K562 (cell line): ENCODE data around the gene SPATA31C1. TPM values are rescaled to one million over a fixed set of nuclear protein-coding genes. Genes with fewer than 3 reads are reported as not detected.

Experiments used
- ATAC-seq: fragments of 200-7000 bp; cut with Tn5 transposase; 3 replicates; pipeline ENCODE4 v1.9.1; 2020; ENCODE audit warnings: moderate library complexity
- BruUV-seq: library from RNA; stranded (reverse); fragments of 400-500 nt; replicated peaks from 2 replicates; lab custom pipeline; 2021; lab: Mats Ljungman, UMichigan
- CTCF ChIA-PET: fragments of 300-600 bp; formaldehyde crosslinking; extraction: SDS; loops from one replicate; lab custom pipeline; 2021; ENCODE audit warnings: low intra/inter-chr PET ratio; lab: Yijun Ruan, JAX
- POLR2A ChIA-PET: fragments of 300-600, 350-650 bp; sonication (Branson Sonifier 250); formaldehyde crosslinking; extraction: SDS; loops from one replicate; lab custom pipeline; 2021; ENCODE audit warnings: antibody characterized with exemption, inconsistent platforms; lab: Yijun Ruan, JAX
- DNase-seq, 4 experiments: peaks; one replicate each; pipeline versions ENCODE4 v3.0.0 to v3.0.0-alpha.2; 2011 to 2018; ENCODE audit warnings: low spot score in 3 of 4, mixed read lengths in 3 of 4; ENCODE audit errors: extremely low read depth in 1 of 4
- FAIRE-seq: peaks from 2 replicates; lab custom pipeline; 2011; peaks lifted over from hg19 to GRCh38; lab: Jason Lieb, UNC
- H2AFZ ChIP-seq: 2 replicates; pipeline ENCODE4 v1.6.0; 2011; ENCODE audit warnings: low read depth, low read length, control low read depth, inconsistent platforms
- H3K27ac ChIP-seq: fragments of 200-600 bp; 3 replicates; pipeline ENCODE4 v1.8.0; 2011; ENCODE audit warnings: low read depth, mild to moderate bottlenecking, control low read depth, inconsistent platforms, low read length, moderate library complexity, mixed read lengths; ENCODE audit errors: extremely low read depth
- H3K27me3 ChIP-seq, 2 experiments: fragments of 300-600 bp in 1 of 2; 2 replicates in 1 of 2; 3 replicates in 1 of 2; pipeline versions ENCODE4 v1.6.0 to v1.8.0; 2011; ENCODE audit warnings: inconsistent platforms in 2 of 2, low read length in 2 of 2, mild to moderate bottlenecking in 1 of 2, mixed read lengths in 1 of 2, moderate library complexity in 1 of 2; ENCODE audit not compliant: control insufficient read depth in 2 of 2, insufficient read depth in 2 of 2
- H3K36me3 ChIP-seq: fragments of 300-600 bp; 3 replicates; pipeline ENCODE4 v1.8.0; 2011; ENCODE audit warnings: mild to moderate bottlenecking, low read length, inconsistent platforms; ENCODE audit not compliant: control insufficient read depth, insufficient read depth
- H3K4me1 ChIP-seq, 2 experiments: fragments of 200-600 bp in 1 of 2; replicated peaks in 1 of 2; 2 replicates in 1 of 2; 3 replicates in 1 of 2; pipeline versions ENCODE4 v1.5.1 to v1.8.0; 2011; ENCODE audit warnings: inconsistent platforms in 2 of 2, low read length in 2 of 2, mild to moderate bottlenecking in 1 of 2, mixed read lengths in 1 of 2, moderate library complexity in 1 of 2; ENCODE audit not compliant: control insufficient read depth in 2 of 2, insufficient read depth in 2 of 2
- H3K4me2 ChIP-seq: 2 replicates; pipeline ENCODE4 v1.6.1; 2011; ENCODE audit warnings: low read length, control low read depth, inconsistent platforms, mixed read lengths; ENCODE audit not compliant: insufficient read depth
- H3K4me3 ChIP-seq: fragments of 200-600 bp; sonication (generic), shearing (Covaris generic); 2 replicates; pipeline ENCODE4 v1.5.1; 2016; ENCODE audit warnings: control low read depth, inconsistent platforms
- H3K79me2 ChIP-seq: fragments of 200-600 bp; 3 replicates; pipeline ENCODE4 v1.8.0; 2011; ENCODE audit warnings: low read length, inconsistent platforms; ENCODE audit not compliant: control insufficient read depth, insufficient read depth
- H3K9ac ChIP-seq, 2 experiments: 2 replicates each; pipeline versions ENCODE4 v1.6.0 to v1.6.1; 2011; ENCODE audit warnings: low read depth in 2 of 2, low read length in 2 of 2, control low read depth in 1 of 2, inconsistent platforms in 1 of 2, mild to moderate bottlenecking in 1 of 2, mixed read lengths in 1 of 2; ENCODE audit not compliant: insufficient read depth in 1 of 2
- H3K9me1 ChIP-seq: one replicate; pipeline ENCODE4 v1.6.0; 2011; ENCODE audit warnings: inconsistent platforms, mild to moderate bottlenecking, low read length, moderate library complexity; ENCODE audit not compliant: control insufficient read depth, insufficient read depth
- H3K9me3 ChIP-seq: replicated peaks from 2 replicates; pipeline ENCODE4 v1.5.1; 2011; ENCODE audit warnings: low read depth, low read length, inconsistent platforms; ENCODE audit not compliant: control insufficient read depth, insufficient read depth
- H4K20me1 ChIP-seq: replicated peaks from 2 replicates; pipeline ENCODE4 v1.6.1; 2011; ENCODE audit warnings: low read length, inconsistent platforms, mixed read lengths; ENCODE audit not compliant: control insufficient read depth, insufficient read depth
- RAD21 ChIP-seq, 2 experiments: fragments of 250-450 bp in 1 of 2; fragments of 450-650 bp in 1 of 2; sonication (Bioruptor Pico) in 1 of 2; formaldehyde crosslinking in 1 of 2; IDR thresholded peaks in 1 of 2; conservative IDR thresholded peaks in 1 of 2; 2 replicates each; pipeline versions ENCODE4 v1.4.0 to v1.8.0; 2020 to 2022; ENCODE audit warnings: mild to moderate bottlenecking in 2 of 2, moderate library complexity in 1 of 2
- RBM14 ChIP-seq: fragments of 200-400 bp; formaldehyde crosslinking; IDR thresholded peaks from 2 replicates; pipeline ENCODE4 v1.6.1; 2018; ENCODE audit warnings: low read depth, mild to moderate bottlenecking, low read length, moderate library complexity, borderline replicate concordance; ENCODE audit not compliant: insufficient read depth
- ZNF41 ChIP-seq: fragments of 250-450 bp; sonication (Bioruptor Pico); conservative IDR thresholded peaks from 2 replicates; pipeline ENCODE4 v1.4.0; 2020; ENCODE audit warnings: mild to moderate bottlenecking
- ZNF707 ChIP-seq: fragments of 250-450 bp; sonication (Bioruptor Pico); conservative IDR thresholded peaks from 2 replicates; pipeline ENCODE4 v1.8.0; 2022; ENCODE audit warnings: inconsistent platforms, mild to moderate bottlenecking, moderate library complexity
- WGBS: fragments of 100-300 bp; shearing (Covaris generic); methylation state at CpG from one replicate; pipeline ENCODE4 v1.1.6; 2016; ENCODE audit warnings: low coverage, mixed read lengths; ENCODE audit not compliant: insufficient coverage; ENCODE audit errors: missing lambda C conversion rate; 5-methylcytosine and 5-hydroxymethylcytosine counted together
- in situ Hi-C: fragments of 300-500 bp; cut with MboI; formaldehyde crosslinking; loops from 4 replicates; pipeline ENCODE4 v1.15.0; 2018; ENCODE audit warnings: inconsistent platforms, mixed read lengths
- intact Hi-C: fragments of 100-400 bp; cut with micrococcal nuclease; formaldehyde crosslinking; loops from 2 replicates; pipeline ENCODE4 v1.14.2; 2022
- polyA plus RNA-seq, 8 experiments: library from polyadenylated mRNA; depleted of rRNA in 4 of 8; stranded (reverse) in 5 of 8; unstranded in 3 of 8; fragments of >200 nt; fragmentation: Nextera tagmentation in 2 of 8; fragmentation: Illumina TruSeq in 1 of 8; extraction: Ambion mirVana in 2 of 8; extraction: Trizol in 1 of 8; gene quantifications; 2 replicates each; pipeline versions ENCODE4 v1.2.1 to v1.2.3, GENCODE V29; 2011 to 2014; ENCODE audit warnings: inconsistent platforms in 1 of 8, missing spikeins in 1 of 8
- total RNA-seq, 7 experiments: library from RNA; depleted of rRNA in 6 of 7; stranded (reverse); fragments of >200 nt in 6 of 7; fragmentation: Illumina TruSeq in 2 of 7; extraction: Trizol in 2 of 7; gene quantifications; 2 replicates each; pipeline versions ENCODE4 v1.2.1 to v1.2.3, GENCODE V29; 2011 to 2021; ENCODE audit warnings: low replicate concordance in 1 of 7
- TF ChIP-seq, protein P1 (sequence below), 3 experiments: IDR thresholded peaks in 2 of 3; conservative IDR thresholded peaks in 1 of 3; 2 replicates each; pipeline ENCODE4 v1.5.1; 2011 to 2012; ENCODE audit warnings: low read length in 3 of 3, mild to moderate bottlenecking in 3 of 3, control low read depth in 2 of 3, improper control_type of control experiment in 1 of 3, inconsistent platforms in 1 of 3, low read depth in 1 of 3, mixed read lengths in 1 of 3, moderate library complexity in 1 of 3; ENCODE audit not compliant: insufficient read depth in 2 of 3
- TF ChIP-seq, protein P2 (sequence below): fragments of 450-650 bp; IDR thresholded peaks from 2 replicates; pipeline ENCODE4 v1.6.1; 2018; ENCODE audit not compliant: partially characterized antibody

Gene SPATA31C1
- total and polyA plus RNA-seq, 9 of the 15 experiments (the other 6 are each of a cell fraction or from before 2014, with no cell fraction given), result 0.03 to 0.15 (median 0.05) TPM; not detected in 3

DNA sequence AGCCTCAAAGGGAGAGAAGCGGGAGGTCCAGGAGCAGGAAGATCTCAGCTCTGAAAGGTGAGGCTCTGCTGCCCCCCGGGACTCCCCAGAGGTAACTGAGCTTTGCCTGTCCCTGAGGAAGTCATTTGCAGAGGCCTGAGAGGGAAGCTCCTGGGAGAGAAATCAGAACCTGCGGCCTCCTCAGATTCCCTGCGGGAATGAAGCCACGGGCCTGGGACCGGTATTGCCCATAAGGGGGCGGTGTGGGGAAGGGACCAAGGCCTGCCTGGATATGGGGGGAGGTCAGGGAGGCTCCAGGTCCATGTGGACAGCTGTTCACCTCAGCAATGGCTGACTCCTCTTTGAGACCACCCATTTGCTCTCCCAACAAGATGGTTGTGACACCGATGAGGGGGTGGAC, 33.8 kb upstream of the SPATA31C1 start:
- H2AFZ ChIP-seq, result no peak overlapping the region
- no peaks in the 10 kb centered on the region for H4K20me1 ChIP-seq
- in situ Hi-C loops, result no loop called here
- ATAC-seq (peak; percentile 77), FAIRE-seq (no peak), DNase-seq (peak; percentile 20 to 62 (median 49))
- no peaks in the 10 kb centered on the region for H3K36me3 ChIP-seq
- ChIA-PET CTCF (no interaction called here), POLR2A (interaction anchor here (0.6 to 0.8 kb wide), 2 partner anchors 9 to 80 kb away, joined by 3 to 5 read pairs; no protein-coding TSS in a partner anchor)
- intact Hi-C loops, result no loop called here
- no peak overlapping the region for H3K27ac ChIP-seq
- H3K9me3 ChIP-seq, result no peaks in the 10 kb centered on the region
- no peaks in the 10 kb centered on the region for H3K79me2 ChIP-seq
- H3K27me3 ChIP-seq, result peaks cover 0 to 38% of the 10 kb centered on the region in 2 experiments; a peak in 2 of 5 replicates
- H3K4me1 ChIP-seq, result peaks cover under 1 to 6% of the 10 kb centered on the region in 2 experiments; a peak in 3 of 5 replicates
- H3K4me2 ChIP-seq, result no peak overlapping the region
- WGBS, result 0% methylated on average over 4 of the region's 8 CpGs
- H3K9ac ChIP-seq, result no peak overlapping the region
- TF ChIP-seq RBM14, result no peak
- TF ChIP-seq, protein P1, sequence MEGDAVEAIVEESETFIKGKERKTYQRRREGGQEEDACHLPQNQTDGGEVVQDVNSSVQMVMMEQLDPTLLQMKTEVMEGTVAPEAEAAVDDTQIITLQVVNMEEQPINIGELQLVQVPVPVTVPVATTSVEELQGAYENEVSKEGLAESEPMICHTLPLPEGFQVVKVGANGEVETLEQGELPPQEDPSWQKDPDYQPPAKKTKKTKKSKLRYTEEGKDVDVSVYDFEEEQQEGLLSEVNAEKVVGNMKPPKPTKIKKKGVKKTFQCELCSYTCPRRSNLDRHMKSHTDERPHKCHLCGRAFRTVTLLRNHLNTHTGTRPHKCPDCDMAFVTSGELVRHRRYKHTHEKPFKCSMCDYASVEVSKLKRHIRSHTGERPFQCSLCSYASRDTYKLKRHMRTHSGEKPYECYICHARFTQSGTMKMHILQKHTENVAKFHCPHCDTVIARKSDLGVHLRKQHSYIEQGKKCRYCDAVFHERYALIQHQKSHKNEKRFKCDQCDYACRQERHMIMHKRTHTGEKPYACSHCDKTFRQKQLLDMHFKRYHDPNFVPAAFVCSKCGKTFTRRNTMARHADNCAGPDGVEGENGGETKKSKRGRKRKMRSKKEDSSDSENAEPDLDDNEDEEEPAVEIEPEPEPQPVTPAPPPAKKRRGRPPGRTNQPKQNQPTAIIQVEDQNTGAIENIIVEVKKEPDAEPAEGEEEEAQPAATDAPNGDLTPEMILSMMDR (IDR thresholded peaks at IDR 0.05 in 2 of 3, conservative IDR thresholded peaks at IDR 0.05 in 1 of 3; ENCODE audit: insufficient read depth in 2 of 3, low read depth in 1 of 3, low read length in 3 of 3), result peak; percentile 18 to 58 (median 42); a peak in 5 of 6 replicates
- TF ChIP-seq ZNF707 (CRISPR knock-in tag), result no peak
- TF ChIP-seq ZNF41 (CRISPR knock-in tag), result no peak
- peak in 1 of 2 experiments; percentile 23; a peak in 2 of 4 replicates for TF ChIP-seq RAD21 (CRISPR knock-in tag; conservative IDR thresholded peaks at IDR 0.05 in 1 of 2, IDR thresholded peaks at IDR 0.05 in 1 of 2)
- TF ChIP-seq, protein P2, sequence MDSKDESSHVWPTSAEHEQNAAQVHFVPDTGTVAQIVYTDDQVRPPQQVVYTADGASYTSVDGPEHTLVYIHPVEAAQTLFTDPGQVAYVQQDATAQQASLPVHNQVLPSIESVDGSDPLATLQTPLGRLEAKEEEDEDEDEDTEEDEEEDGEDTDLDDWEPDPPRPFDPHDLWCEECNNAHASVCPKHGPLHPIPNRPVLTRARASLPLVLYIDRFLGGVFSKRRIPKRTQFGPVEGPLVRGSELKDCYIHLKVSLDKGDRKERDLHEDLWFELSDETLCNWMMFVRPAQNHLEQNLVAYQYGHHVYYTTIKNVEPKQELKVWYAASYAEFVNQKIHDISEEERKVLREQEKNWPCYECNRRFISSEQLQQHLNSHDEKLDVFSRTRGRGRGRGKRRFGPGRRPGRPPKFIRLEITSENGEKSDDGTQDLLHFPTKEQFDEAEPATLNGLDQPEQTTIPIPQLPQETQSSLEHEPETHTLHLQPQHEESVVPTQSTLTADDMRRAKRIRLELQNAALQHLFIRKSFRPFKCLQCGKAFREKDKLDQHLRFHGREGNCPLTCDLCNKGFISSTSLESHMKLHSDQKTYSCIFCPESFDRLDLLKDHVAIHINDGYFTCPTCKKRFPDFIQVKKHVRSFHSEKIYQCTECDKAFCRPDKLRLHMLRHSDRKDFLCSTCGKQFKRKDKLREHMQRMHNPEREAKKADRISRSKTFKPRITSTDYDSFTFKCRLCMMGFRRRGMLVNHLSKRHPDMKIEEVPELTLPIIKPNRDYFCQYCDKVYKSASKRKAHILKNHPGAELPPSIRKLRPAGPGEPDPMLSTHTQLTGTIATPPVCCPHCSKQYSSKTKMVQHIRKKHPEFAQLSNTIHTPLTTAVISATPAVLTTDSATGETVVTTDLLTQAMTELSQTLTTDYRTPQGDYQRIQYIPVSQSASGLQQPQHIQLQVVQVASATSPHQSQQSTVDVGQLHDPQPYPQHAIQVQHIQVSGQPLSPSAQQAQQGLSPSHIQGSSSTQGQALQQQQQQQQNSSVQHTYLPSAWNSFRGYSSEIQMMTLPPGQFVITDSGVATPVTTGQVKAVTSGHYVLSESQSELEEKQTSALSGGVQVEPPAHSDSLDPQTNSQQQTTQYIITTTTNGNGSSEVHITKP, result peak; percentile 43
- BruUV-seq, result no TSS peak
- no peak overlapping the region for H3K4me3 ChIP-seq
- no peaks in the 10 kb centered on the region for H3K9me1 ChIP-seq
